Chondrocyte (in vitro differentiated cells): Measurements from ENCODE around the gene SIPA1L3. TPM values are rescaled to one million over a fixed set of nuclear protein-coding genes. Genes with fewer than 3 reads are reported as not detected.

ENCODE experiments used
- DNase-seq: peaks from one replicate; pipeline ENCODE4 v3.0.0; 2021; ENCODE audit warnings: mixed read lengths, low spot score
- H3K27ac Mint-ChIP-seq: one replicate; pipeline ENCODE4 v1.8.0; 2021; ENCODE audit warnings: mild to moderate bottlenecking, moderate library complexity, mixed read lengths; ENCODE audit not compliant: unreplicated experiment
- H3K27me3 Mint-ChIP-seq: 2 replicates; pipeline ENCODE4 v1.8.0; 2021; ENCODE audit warnings: low read depth, mixed read lengths
- H3K36me3 Mint-ChIP-seq: 2 replicates; pipeline ENCODE4 v1.8.0; 2021; ENCODE audit warnings: low read depth, mixed read lengths
- H3K4me1 Mint-ChIP-seq: 2 replicates; pipeline ENCODE4 v1.8.0; 2021; ENCODE audit warnings: low read depth, mild to moderate bottlenecking, mixed read lengths
- H3K4me3 Mint-ChIP-seq: one replicate; pipeline ENCODE4 v1.8.0; 2021; ENCODE audit warnings: mild to moderate bottlenecking, moderate library complexity, mixed read lengths; ENCODE audit not compliant: unreplicated experiment
- H3K9me3 Mint-ChIP-seq: 2 replicates; pipeline ENCODE4 v1.8.0; 2021; ENCODE audit warnings: low read depth, mixed read lengths
- CTCF ChIP-seq: fragments of 200-600 bp; sonication (generic); IDR thresholded peaks from 2 replicates; pipeline ENCODE4 v1.5.0; 2021; ENCODE audit warnings: antibody characterized with exemption, mild to moderate bottlenecking, moderate library complexity
- total RNA-seq: library from RNA; stranded (reverse); gene quantifications from 3 replicates; pipeline ENCODE4 v1.2.1, GENCODE V29; 2021

SIPA1L3 gene
- total RNA-seq, 1 donor from 2014 or later: 17.5 TPM

GRCh38 chr19:38060331-38060730 lies 153.3 kb downstream of the SIPA1L3 start:
- Mint-ChIP-seq H3K27ac (no peak overlapping the region), H3K27me3 (no peaks in the 10 kb centered on the region), H3K9me3 (no peaks in the 10 kb centered on the region), H3K4me1 (peaks cover 32% of the 10 kb centered on the region), H3K36me3 (no peaks in the 10 kb centered on the region), H3K4me3 (no peak overlapping the region)
- no peak for TF ChIP-seq CTCF
- DNase-seq: no peak

- H3K36me3 Mint-ChIP-seq: no peaks in the 10 kb centered on the region
- no peaks in the 10 kb centered on the region for H3K27me3 Mint-ChIP-seq
- H3K9me3 Mint-ChIP-seq: no peaks in the 10 kb centered on the region
- DNase-seq: no peak
- no peak for TF ChIP-seq CTCF
- no peak overlapping the region for H3K4me3 Mint-ChIP-seq
- peak overlapping the region; percentile 68 for H3K27ac Mint-ChIP-seq
- H3K4me1 Mint-ChIP-seq: peaks cover 26% of the 10 kb centered on the region
These were observed 154.3 kb downstream of the SIPA1L3 start for GRCh38 chr19:38061294-38061693.

GRCh38 chr19:38062959-38063761 lies 156.2 kb downstream of the SIPA1L3 start:
- no peaks in the 10 kb centered on the region for H3K27me3 Mint-ChIP-seq
- no peak for TF ChIP-seq CTCF
- peaks cover 21% of the 10 kb centered on the region for H3K4me1 Mint-ChIP-seq
- no peaks in the 10 kb centered on the region for H3K9me3 Mint-ChIP-seq
- H3K27ac Mint-ChIP-seq: no peak overlapping the region
- no peak for DNase-seq
- no peak overlapping the region for H3K4me3 Mint-ChIP-seq
- no peaks in the 10 kb centered on the region for H3K36me3 Mint-ChIP-seq

- no peaks in the 10 kb centered on the region for H3K36me3 Mint-ChIP-seq
These were observed 156.9 kb downstream of the SIPA1L3 start for GRCh38 chr19:38063928-38064327.

More at GRCh38 chr19:38063928-38064327, 156.9 kb downstream of the SIPA1L3 start:
- Mint-ChIP-seq H3K4me1 (peaks cover 17% of the 10 kb centered on the region), H3K9me3 (no peaks in the 10 kb centered on the region), H3K27me3 (no peaks in the 10 kb centered on the region), H3K27ac (peak overlapping the region; percentile 42), H3K4me3 (no peak overlapping the region)
- TF ChIP-seq CTCF: no peak
- no peak for DNase-seq
